Peyer's patch (tissue), 4 donors: ENCODE results near the gene RAB17. TPM values are rescaled to one million over a fixed set of nuclear protein-coding genes. Genes with fewer than 3 reads are reported as not detected.
A peak's percentile ranks its signal among the peaks of the same experiment; 100 is the strongest.

Experiments used
- DNase-seq, 3 donors: peaks; one replicate each; pipeline ENCODE4 v3.0.0-alpha.2; 2017 to 2019
- H3K27ac ChIP-seq, 4 donors: fragments of 200-600 bp; sonication (generic); one replicate each; pipeline ENCODE4 v1.5.1; 2016 to 2019
- H3K27me3 ChIP-seq, 2 donors: fragments of 200-600 bp; sonication (generic); one replicate each; pipeline ENCODE4 v1.5.1; 2019
- H3K36me3 ChIP-seq, 3 donors: fragments of 200-600 bp; sonication (generic); one replicate each; pipeline ENCODE4 v1.5.1; 2016 to 2019
- H3K4me1 ChIP-seq, 4 donors: fragments of 200-600 bp; sonication (generic); one replicate each; pipeline ENCODE4 v1.5.1; 2016 to 2019
- H3K4me3 ChIP-seq, 4 donors: fragments of 200-600 bp; sonication (generic); 1 replicate in 3 of 4; 2 replicates in 1 of 4; pipeline ENCODE4 v1.5.1; 2016 to 2019; ENCODE audit warnings: mild to moderate bottlenecking in 1 of 4
- H3K9me3 ChIP-seq, 4 donors: fragments of 200-600 bp; sonication (generic); one replicate each; pipeline ENCODE4 v1.5.1; 2016 to 2019; ENCODE audit warnings: mild to moderate bottlenecking in 1 of 4
- CTCF ChIP-seq, 6 experiments: fragments of 450-650 bp in 4 of 6; fragments of 200-600 bp in 2 of 6; sonication (generic) in 1 of 6; IDR thresholded peaks; one replicate each; pipeline ENCODE4 v1.5.1; 2017 to 2019; ENCODE audit warnings: antibody characterized with exemption in 6 of 6, mild to moderate bottlenecking in 3 of 6, moderate library complexity in 1 of 6
- POLR2A ChIP-seq, 2 donors: fragments of 450-650 bp; IDR thresholded peaks; one replicate each; pipeline ENCODE4 v1.5.1; 2017; ENCODE audit warnings: antibody characterized with exemption in 2 of 2, mild to moderate bottlenecking in 2 of 2, moderate library complexity in 2 of 2
- total RNA-seq, 4 donors: library from RNA; depleted of rRNA; stranded (reverse); fragments of >200 nt; gene quantifications; one replicate each; pipeline ENCODE4 v1.1.0, GENCODE V29; 2016

The RAB17 gene
- total RNA-seq, 4 donors from 2014 or later: 66.0 to 244 (median 219) TPM

- Histone ChIP-seq H3K27ac (no peak overlapping the region), H3K4me3 (no peak overlapping the region), H3K4me1 (peaks cover 0 to 17% (median 0%) of the 10 kb centered on the region in 4 donors), H3K9me3 (no peaks in the 10 kb centered on the region), H3K36me3 (no peaks in the 10 kb centered on the region), H3K27me3 (no peaks in the 10 kb centered on the region)
- TF ChIP-seq CTCF (IDR thresholded peaks at IDR 0.05) (no peak), POLR2A (IDR thresholded peaks at IDR 0.05) (no peak)
- no peak for DNase-seq
Observed at GRCh38 chr2:237546040-237546875, 44.3 kb downstream of the RAB17 start.

DNA sequence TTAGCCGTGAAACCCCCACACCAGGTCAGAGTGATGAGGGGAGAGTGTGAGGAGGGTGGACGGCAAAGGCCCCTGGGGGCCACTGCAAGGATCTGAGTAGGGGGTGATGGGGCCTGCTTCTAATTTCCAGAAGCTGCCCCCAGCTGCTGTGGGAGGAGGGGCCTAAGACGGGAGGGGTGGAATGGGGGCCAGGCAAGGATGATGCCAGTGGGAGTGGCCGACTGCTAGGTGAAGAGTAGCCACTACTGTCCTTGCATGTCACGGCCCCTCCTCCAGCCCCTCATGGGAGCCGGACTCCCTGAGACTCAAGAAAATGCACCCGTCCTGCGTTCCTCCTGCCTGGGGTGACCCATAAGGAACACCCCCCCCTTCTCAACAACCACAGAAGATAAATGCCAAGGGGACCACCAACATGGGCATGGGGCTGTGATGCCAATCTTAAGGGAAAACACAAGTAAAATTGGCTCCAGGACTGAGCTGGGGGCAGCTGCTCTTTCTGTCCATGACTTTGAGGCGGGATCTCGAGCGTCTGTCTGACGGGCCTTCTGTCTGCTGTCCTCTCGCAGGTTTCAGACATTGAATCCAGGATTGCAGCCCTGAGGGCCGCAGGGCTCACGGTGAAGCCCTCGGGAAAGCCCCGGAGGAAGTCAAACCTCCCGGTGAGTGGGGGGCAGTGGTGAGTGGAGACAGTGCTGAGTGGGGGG, 48.4 kb downstream of the RAB17 start:
- TF ChIP-seq CTCF (IDR thresholded peaks at IDR 0.05): no peak
- TF ChIP-seq POLR2A (IDR thresholded peaks at IDR 0.05): no peak
- Histone ChIP-seq H3K36me3 (no peaks in the 10 kb centered on the region), H3K4me3 (no peak overlapping the region), H3K4me1 (peaks cover 0 to 20% (median 0%) of the 10 kb centered on the region in 4 donors), H3K9me3 (no peaks in the 10 kb centered on the region), H3K27me3 (no peaks in the 10 kb centered on the region), H3K27ac (peak overlapping the region in 1 of 4 donors; percentile 58)
- DNase-seq: no peak

DNA sequence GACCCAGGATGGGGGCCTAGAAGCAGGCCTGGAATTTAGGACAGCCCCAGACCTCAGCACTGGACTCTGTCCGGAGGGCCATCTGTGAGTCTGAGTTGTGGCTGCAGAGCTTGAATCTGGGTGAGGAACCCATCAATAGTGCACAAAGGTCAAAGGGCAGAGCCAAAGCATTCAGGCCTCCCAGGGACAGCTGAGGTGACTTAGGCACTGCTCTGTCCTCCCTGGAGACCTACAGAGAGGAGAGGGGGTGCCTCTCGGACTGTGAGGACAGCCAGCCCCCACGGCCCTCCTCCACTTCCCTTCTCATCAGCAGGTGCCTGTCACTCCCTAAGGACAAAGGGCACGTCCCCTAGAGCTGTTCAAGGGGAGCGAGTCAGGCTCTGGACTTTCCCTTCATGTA, 49.3 kb downstream of the RAB17 start:
- Histone ChIP-seq H3K9me3 (no peaks in the 10 kb centered on the region), H3K27me3 (no peaks in the 10 kb centered on the region), H3K27ac (peak overlapping the region in 2 of 4 donors; percentile 51 to 58), H3K36me3 (no peaks in the 10 kb centered on the region), H3K4me1 (peaks cover 0 to 20% (median 0%) of the 10 kb centered on the region in 4 donors), H3K4me3 (no peak overlapping the region)
- TF ChIP-seq POLR2A (IDR thresholded peaks at IDR 0.05) (no peak), CTCF (IDR thresholded peaks at IDR 0.05) (no peak)
- no peak for DNase-seq

DNA sequence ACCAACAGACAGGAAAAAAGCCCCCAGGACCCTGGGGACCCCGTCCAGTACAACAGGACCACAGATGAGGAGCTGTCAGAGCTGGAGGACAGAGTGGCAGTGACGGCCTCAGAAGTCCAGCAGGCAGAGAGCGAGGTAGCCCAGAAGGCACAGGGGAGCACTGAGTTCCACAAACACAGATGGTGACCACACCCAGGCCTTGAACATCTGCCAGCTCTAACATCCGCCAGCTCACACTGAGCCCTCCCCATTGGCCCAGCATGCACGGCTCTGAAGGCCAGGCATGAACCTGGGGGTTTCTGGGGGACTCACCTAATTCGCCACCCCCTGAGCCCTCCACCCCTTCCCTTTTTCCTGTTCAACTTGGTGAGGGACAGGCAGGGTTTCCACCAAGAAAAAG, 49.7 kb downstream of the RAB17 start:
- Histone ChIP-seq H3K36me3 (no peaks in the 10 kb centered on the region), H3K27me3 (no peaks in the 10 kb centered on the region), H3K4me1 (peaks cover 0 to 20% (median 0%) of the 10 kb centered on the region in 4 donors), H3K4me3 (no peak overlapping the region), H3K9me3 (no peaks in the 10 kb centered on the region), H3K27ac (peak overlapping the region in 2 of 4 donors; percentile 51 to 58)
- TF ChIP-seq POLR2A (IDR thresholded peaks at IDR 0.05) (no peak), CTCF (IDR thresholded peaks at IDR 0.05) (no peak)
- peak in 2 of 3 donors; percentile 83 to 84 for DNase-seq

GRCh38 chr2:237540223-237540775, 50.2 kb downstream of the RAB17 start:
- peak overlapping the region in 1 of 4 donors; percentile 18 for H3K27ac ChIP-seq
- H3K4me3 ChIP-seq: no peak overlapping the region
- TF ChIP-seq CTCF (IDR thresholded peaks at IDR 0.05) (no peak), POLR2A (IDR thresholded peaks at IDR 0.05) (no peak)
- no peaks in the 10 kb centered on the region for H3K9me3 ChIP-seq
- no peak for DNase-seq
- no peaks in the 10 kb centered on the region for H3K27me3 ChIP-seq
- H3K4me1 ChIP-seq: peaks cover 0 to 20% (median 0%) of the 10 kb centered on the region in 4 donors
- H3K36me3 ChIP-seq: no peaks in the 10 kb centered on the region
